ENCODE results near the gene MLLT10.

GRCh38 chr10:21694631-21695030, 160.6 kb downstream of the MLLT10 start:
- TF ChIP-seq CTCF (IDR thresholded peaks at IDR 0.05; ENCODE audit: poor library complexity) (no peak), EZH2 (IDR thresholded peaks at IDR 0.05; ENCODE audit: borderline replicate concordance) (no peak)

All from hepatocyte (in vitro differentiated cells).